Measurements from ENCODE around the gene TMEM151B.

- TF ChIP-seq EZH2 (IDR thresholded peaks at IDR 0.05) (no peak), POLR2AphosphoS5 (IDR thresholded peaks at IDR 0.05; ENCODE audit: borderline replicate concordance, low read depth, low read length) (no peak)
These were observed 31.7 kb downstream of the TMEM151B start for GRCh38 chr6:44301782-44302564.

All from SK-N-MC (cell line).